Left ventricle myocardium inferior (tissue), 1 donor: ENCODE data around the gene TADA2A. TPM values are rescaled to one million over a fixed set of nuclear protein-coding genes. Genes with fewer than 3 reads are reported as not detected.

Source experiments
- DNase-seq: peaks from one replicate; pipeline ENCODE4 v3.0.0-alpha.2; 2020
- H3K27ac ChIP-seq: fragments of 200-600 bp; replicated peaks from 2 replicates; pipeline ENCODE4 v1.8.0; 2021
- H3K27me3 ChIP-seq: fragments of 200-600 bp; 2 replicates; pipeline ENCODE4 v1.8.0; 2021; ENCODE audit warnings: low read depth
- H3K36me3 ChIP-seq: fragments of 200-600 bp; 2 replicates; pipeline ENCODE4 v1.8.0; 2021
- H3K4me1 ChIP-seq: fragments of 200-600 bp; 2 replicates; pipeline ENCODE4 v1.8.0; 2021
- H3K4me3 ChIP-seq: fragments of 200-600 bp; 2 replicates; pipeline ENCODE4 v1.8.0; 2021; ENCODE audit warnings: mild to moderate bottlenecking, moderate library complexity
- H3K9me3 ChIP-seq: fragments of 200-600 bp; replicated peaks from 2 replicates; pipeline ENCODE4 v1.8.0; 2021
- CTCF ChIP-seq: fragments of 200-600 bp; IDR thresholded peaks from 2 replicates; pipeline ENCODE4 v1.8.0; 2021; ENCODE audit warnings: antibody characterized with exemption, mild to moderate bottlenecking, borderline replicate concordance
- intact Hi-C: fragments of 100-400 bp; cut with micrococcal nuclease; formaldehyde crosslinking; loops from one replicate; pipeline ENCODE4 v1.11.0; 2022
- total RNA-seq: library from RNA; stranded (reverse); fragmentation: NEBNext Ultra II Directional; extraction: Animal tissue kit (Norgen Biotek cat#: 25700); gene quantifications from one replicate; pipeline ENCODE4 v1.2.1, GENCODE V29; 2021
- donor health status: DM: no; HTN: yes; CAD: no; lungs with severe emphysema.

Gene TADA2A
- total RNA-seq, 1 donor from 2014 or later: 11.9 TPM

- Histone ChIP-seq H3K36me3 (peaks cover 63% of the 10 kb centered on the region), H3K4me3 (no peak overlapping the region)
Measured at GRCh38 chr17:37517881-37518280, 111.2 kb downstream of the TADA2A start.

DNA sequence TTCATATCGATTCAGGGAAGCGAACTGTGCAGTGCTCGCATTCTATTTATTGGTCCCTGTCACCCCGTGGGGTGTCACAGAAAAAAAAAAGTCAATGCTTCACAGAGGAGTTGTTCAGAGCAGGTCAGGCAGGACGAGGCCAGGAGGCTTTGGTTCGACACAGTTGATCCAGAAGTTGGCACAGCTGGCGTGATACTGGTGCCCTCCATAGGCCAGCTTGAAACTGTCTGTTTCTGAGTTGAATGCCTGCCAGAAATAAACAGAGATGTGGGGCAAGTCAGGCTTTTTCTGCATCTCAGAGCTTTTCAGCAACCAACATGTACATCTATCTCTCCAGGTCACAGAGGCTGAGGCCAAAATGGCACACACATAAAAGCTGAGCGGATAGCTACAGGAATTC is 112.1 kb downstream of the TADA2A start:
- Histone ChIP-seq H3K27me3 (no peaks in the 10 kb centered on the region), H3K9me3 (no peaks in the 10 kb centered on the region), H3K4me3 (no peak overlapping the region), H3K4me1 (peaks cover 20% of the 10 kb centered on the region), H3K36me3 (peaks cover 63% of the 10 kb centered on the region), H3K27ac (no peak overlapping the region)
- no peak for TF ChIP-seq CTCF
- intact Hi-C loops: no loop called here
- DNase-seq: no peak

More at GRCh38 chr17:37517881-37518280, 111.2 kb downstream of the TADA2A start:
- no peaks in the 10 kb centered on the region for H3K9me3 ChIP-seq
- no peak overlapping the region for H3K27ac ChIP-seq
- intact Hi-C loops: no loop called here
- H3K27me3 ChIP-seq: no peaks in the 10 kb centered on the region
- no peak for TF ChIP-seq CTCF
- no peak for DNase-seq
- peaks cover 20% of the 10 kb centered on the region for H3K4me1 ChIP-seq

GRCh38 chr17:37519251-37519985 is 112.7 kb downstream of the TADA2A start:
- no peak overlapping the region for H3K4me3 ChIP-seq
- H3K27ac ChIP-seq: no peak overlapping the region
- TF ChIP-seq CTCF: no peak
- peaks cover 63% of the 10 kb centered on the region for H3K36me3 ChIP-seq
- intact Hi-C loops: no loop called here
- H3K4me1 ChIP-seq: peaks cover 20% of the 10 kb centered on the region
- H3K9me3 ChIP-seq: no peaks in the 10 kb centered on the region
- no peaks in the 10 kb centered on the region for H3K27me3 ChIP-seq
- DNase-seq: no peak

GRCh38 chr17:37520174-37520573 is 113.5 kb downstream of the TADA2A start:
- intact Hi-C loops: no loop called here
- Histone ChIP-seq H3K36me3 (peaks cover 71% of the 10 kb centered on the region), H3K9me3 (no peaks in the 10 kb centered on the region), H3K27me3 (no peaks in the 10 kb centered on the region), H3K4me3 (no peak overlapping the region), H3K27ac (no peak overlapping the region), H3K4me1 (peaks cover 20% of the 10 kb centered on the region)
- no peak for TF ChIP-seq CTCF
- no peak for DNase-seq

- Histone ChIP-seq H3K36me3 (peaks cover 81% of the 10 kb centered on the region), H3K4me1 (peaks cover 10% of the 10 kb centered on the region), H3K4me3 (no peak overlapping the region), H3K27me3 (no peaks in the 10 kb centered on the region), H3K27ac (peak overlapping the region; percentile 40), H3K9me3 (no peaks in the 10 kb centered on the region)
- no peak for DNase-seq
- no peak for TF ChIP-seq CTCF
- intact Hi-C loops: no loop called here
Measured at GRCh38 chr17:37521821-37522220, 115.1 kb downstream of the TADA2A start.
